LNCaP clone FGC (cell line): ENCODE results near the gene STT3B.

Experiments
- DNase-seq: peaks from one replicate; pipeline ENCODE4 v3.0.0-alpha.2; 2011; ENCODE audit warnings: low read depth
- H3K4me3 ChIP-seq: 2 replicates; pipeline ENCODE4 v1.5.1; 2011; ENCODE audit warnings: mild to moderate bottlenecking, low read depth, low read length, control low read depth
- TF ChIP-seq, protein P1 (sequence below): IDR thresholded peaks from 2 replicates; pipeline ENCODE4 v1.5.1; 2012; ENCODE audit warnings: mild to moderate bottlenecking; ENCODE audit not compliant: control insufficient read depth, insufficient read depth; ENCODE audit errors: extremely low read depth

STT3B gene

DNA sequence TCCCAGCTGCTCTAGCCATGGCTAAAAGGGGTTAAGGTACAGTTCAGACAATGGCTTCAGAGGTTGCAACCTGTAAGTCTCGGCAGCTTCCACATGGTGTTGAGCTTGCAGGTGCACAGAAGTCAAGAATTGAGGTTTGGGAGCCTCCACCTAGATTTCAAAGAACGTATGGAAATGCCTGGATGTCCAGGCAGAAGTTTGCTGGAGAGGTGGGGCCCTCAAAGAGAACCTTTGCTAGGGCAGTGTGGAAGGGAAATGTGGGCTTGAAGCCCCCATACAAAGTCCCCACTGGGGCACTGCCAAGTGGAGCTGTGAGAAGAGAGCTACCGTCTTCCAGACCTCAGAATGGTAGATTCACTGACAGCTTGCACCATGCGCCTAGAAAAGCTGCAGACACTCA lies 73.7 kb downstream of the STT3B start:
- TF ChIP-seq, protein P1, sequence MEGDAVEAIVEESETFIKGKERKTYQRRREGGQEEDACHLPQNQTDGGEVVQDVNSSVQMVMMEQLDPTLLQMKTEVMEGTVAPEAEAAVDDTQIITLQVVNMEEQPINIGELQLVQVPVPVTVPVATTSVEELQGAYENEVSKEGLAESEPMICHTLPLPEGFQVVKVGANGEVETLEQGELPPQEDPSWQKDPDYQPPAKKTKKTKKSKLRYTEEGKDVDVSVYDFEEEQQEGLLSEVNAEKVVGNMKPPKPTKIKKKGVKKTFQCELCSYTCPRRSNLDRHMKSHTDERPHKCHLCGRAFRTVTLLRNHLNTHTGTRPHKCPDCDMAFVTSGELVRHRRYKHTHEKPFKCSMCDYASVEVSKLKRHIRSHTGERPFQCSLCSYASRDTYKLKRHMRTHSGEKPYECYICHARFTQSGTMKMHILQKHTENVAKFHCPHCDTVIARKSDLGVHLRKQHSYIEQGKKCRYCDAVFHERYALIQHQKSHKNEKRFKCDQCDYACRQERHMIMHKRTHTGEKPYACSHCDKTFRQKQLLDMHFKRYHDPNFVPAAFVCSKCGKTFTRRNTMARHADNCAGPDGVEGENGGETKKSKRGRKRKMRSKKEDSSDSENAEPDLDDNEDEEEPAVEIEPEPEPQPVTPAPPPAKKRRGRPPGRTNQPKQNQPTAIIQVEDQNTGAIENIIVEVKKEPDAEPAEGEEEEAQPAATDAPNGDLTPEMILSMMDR: no peak
- DNase-seq: no peak
- H3K4me3 ChIP-seq: no peak overlapping the region

- TF ChIP-seq, protein P1: peak; percentile 78
- H3K4me3 ChIP-seq: no peak overlapping the region
- no peak for DNase-seq
Observed at GRCh38 chr3:31610700-31611275, 78.1 kb downstream of the STT3B start.

GRCh38 chr3:31613177-31613576 lies 80.5 kb downstream of the STT3B start:
- TF ChIP-seq, protein P1: no peak
- H3K4me3 ChIP-seq: no peak overlapping the region
- DNase-seq: no peak

- DNase-seq: no peak
- TF ChIP-seq, protein P1: no peak
- no peak overlapping the region for H3K4me3 ChIP-seq
Observed at GRCh38 chr3:31613654-31614053, 80.9 kb downstream of the STT3B start.

GRCh38 chr3:31614162-31614921 lies 81.6 kb downstream of the STT3B start:
- peak; percentile 72 for DNase-seq
- TF ChIP-seq, protein P1: no peak

GRCh38 chr3:31615071-31615875 lies 82.5 kb downstream of the STT3B start:
- no peak overlapping the region for H3K4me3 ChIP-seq
- TF ChIP-seq, protein P1: no peak
- peak; percentile 50 for DNase-seq

More at GRCh38 chr3:31614162-31614921, 81.6 kb downstream of the STT3B start:
- no peak overlapping the region for H3K4me3 ChIP-seq
